SK-N-SH treated with all-trans-retinoic acid at 6 μM for 48 hours (cell line): ENCODE data around the gene RBM19.

ENCODE experiments used
- ATAC-seq: fragments of 200-7000 bp; cut with Tn5 transposase; 3 replicates; pipeline ENCODE4 v1.9.1; 2020; ENCODE audit warnings: mild to moderate bottlenecking, moderate library complexity
- ARNTL ChIP-seq: fragments of 450-650 bp; formaldehyde crosslinking; IDR thresholded peaks from 2 replicates; pipeline ENCODE4 v1.5.0; 2020; ENCODE audit warnings: low read depth, mild to moderate bottlenecking, moderate library complexity, borderline replicate concordance
- BACH2 ChIP-seq: fragments of 250-450 bp; sonication (Bioruptor Pico); IDR thresholded peaks from 2 replicates; pipeline ENCODE4 v1.9.0; 2021; ENCODE audit warnings: mild to moderate bottlenecking, borderline replicate concordance
- CSDC2 ChIP-seq: fragments of 250-450 bp; sonication (Bioruptor Pico); IDR thresholded peaks from 2 replicates; pipeline ENCODE4 v1.5.0; 2020; ENCODE audit warnings: mild to moderate bottlenecking, moderate library complexity
- GLIS3 ChIP-seq: fragments of 250-450 bp; sonication (Bioruptor Pico); IDR thresholded peaks from 2 replicates; pipeline ENCODE4 v1.5.0; 2020; ENCODE audit warnings: mild to moderate bottlenecking, moderate library complexity
- ISL1 ChIP-seq: fragments of 250-450 bp; sonication (Bioruptor Pico); IDR thresholded peaks from 2 replicates; pipeline ENCODE4 v2.1.2; 2022; ENCODE audit warnings: mild to moderate bottlenecking, moderate library complexity
- RARB ChIP-seq: fragments of 250-450 bp; sonication (Bioruptor Pico); IDR thresholded peaks from 2 replicates; pipeline ENCODE4 v1.8.0; 2021; ENCODE audit warnings: mild to moderate bottlenecking, moderate library complexity
- SNAI2 ChIP-seq: fragments of 250-450 bp; sonication (Bioruptor Pico); IDR thresholded peaks from 2 replicates; pipeline ENCODE4 v1.5.0; 2020; ENCODE audit warnings: mild to moderate bottlenecking, moderate library complexity
- TCF4 ChIP-seq: fragments of 250-450 bp; sonication (Bioruptor Pico); IDR thresholded peaks from 2 replicates; pipeline ENCODE4 v1.8.0; 2021; ENCODE audit warnings: mild to moderate bottlenecking, moderate library complexity, borderline replicate concordance
- TOX ChIP-seq: fragments of 250-450 bp; sonication (Bioruptor Pico); IDR thresholded peaks from 2 replicates; pipeline ENCODE4 v1.8.0; 2021; ENCODE audit warnings: mild to moderate bottlenecking, moderate library complexity, borderline replicate concordance
- ZC3H10 ChIP-seq: fragments of 250-450 bp; sonication (Bioruptor Pico); IDR thresholded peaks from 2 replicates; pipeline ENCODE4 v1.5.1; 2021; ENCODE audit warnings: mild to moderate bottlenecking, moderate library complexity
- ZFP3 ChIP-seq: fragments of 250-450 bp; sonication (Bioruptor Pico); IDR thresholded peaks from 2 replicates; pipeline ENCODE4 v1.5.0; 2020; ENCODE audit warnings: mild to moderate bottlenecking, moderate library complexity
- ZFP30 ChIP-seq: fragments of 450-650 bp; formaldehyde crosslinking; IDR thresholded peaks from 2 replicates; pipeline ENCODE4 v1.5.0; 2022; ENCODE audit warnings: mild to moderate bottlenecking, moderate library complexity
- ZNF565 ChIP-seq: fragments of 450-650 bp; formaldehyde crosslinking; conservative IDR thresholded peaks from 2 replicates; pipeline ENCODE4 v1.5.0; 2020; ENCODE audit warnings: low read depth, mild to moderate bottlenecking, moderate library complexity
- ZNF70 ChIP-seq: fragments of 450-650 bp; formaldehyde crosslinking; IDR thresholded peaks from 2 replicates; pipeline ENCODE4 v1.5.0; 2020; ENCODE audit warnings: mild to moderate bottlenecking, moderate library complexity
- ZNF8 ChIP-seq: fragments of 450-650 bp; formaldehyde crosslinking; IDR thresholded peaks from 2 replicates; pipeline ENCODE4 v1.5.0; 2020; ENCODE audit warnings: mild to moderate bottlenecking, moderate library complexity
- TF ChIP-seq, protein P1 (sequence below): fragments of 250-450 bp; sonication (Bioruptor Pico); IDR thresholded peaks from 2 replicates; pipeline ENCODE4 v1.5.1; 2020; ENCODE audit warnings: low read depth, mild to moderate bottlenecking, moderate library complexity
- TF ChIP-seq, protein P2 (sequence below): fragments of 250-450 bp; sonication (Bioruptor Pico); IDR thresholded peaks from 2 replicates; pipeline ENCODE4 v1.5.1; 2021; ENCODE audit warnings: mild to moderate bottlenecking, moderate library complexity
- TF ChIP-seq, protein P3 (sequence below): fragments of 250-450 bp; sonication (Bioruptor Pico); IDR thresholded peaks from 2 replicates; pipeline ENCODE4 v1.5.0; 2020; ENCODE audit warnings: mild to moderate bottlenecking, moderate library complexity
- TF ChIP-seq, protein P4 (sequence below): fragments of 250-450 bp; sonication (Bioruptor Pico); IDR thresholded peaks from 2 replicates; pipeline ENCODE4 v1.8.0; 2020; ENCODE audit warnings: mild to moderate bottlenecking, moderate library complexity, borderline replicate concordance
- TF ChIP-seq, protein P5 (sequence below): fragments of 250-450 bp; sonication (Bioruptor Pico); IDR thresholded peaks from 2 replicates; pipeline ENCODE4 v1.8.0; 2021; ENCODE audit warnings: low read depth, mild to moderate bottlenecking, moderate library complexity, borderline replicate concordance

RBM19 gene

DNA sequence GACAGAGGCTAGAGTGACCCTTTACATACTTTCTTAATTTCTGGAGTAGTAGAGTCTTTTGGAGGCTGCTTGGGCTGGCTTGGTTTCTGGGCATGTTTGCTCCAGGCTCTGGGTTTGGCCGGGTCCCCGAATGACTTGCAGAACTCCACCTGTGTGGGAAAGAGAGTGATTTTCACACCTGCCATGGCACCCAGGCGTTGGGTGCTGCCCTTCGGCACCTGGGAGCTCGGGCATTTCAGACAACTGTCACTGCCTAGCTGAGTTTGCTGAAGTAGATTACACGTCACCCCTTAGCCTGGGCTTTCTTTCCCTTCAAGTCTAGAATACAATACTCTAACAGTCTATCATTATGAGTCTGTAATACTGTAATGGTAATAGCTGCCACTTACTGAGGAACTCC, 6.1 kb downstream of the RBM19 start (continued):
- TF ChIP-seq, protein P1, sequence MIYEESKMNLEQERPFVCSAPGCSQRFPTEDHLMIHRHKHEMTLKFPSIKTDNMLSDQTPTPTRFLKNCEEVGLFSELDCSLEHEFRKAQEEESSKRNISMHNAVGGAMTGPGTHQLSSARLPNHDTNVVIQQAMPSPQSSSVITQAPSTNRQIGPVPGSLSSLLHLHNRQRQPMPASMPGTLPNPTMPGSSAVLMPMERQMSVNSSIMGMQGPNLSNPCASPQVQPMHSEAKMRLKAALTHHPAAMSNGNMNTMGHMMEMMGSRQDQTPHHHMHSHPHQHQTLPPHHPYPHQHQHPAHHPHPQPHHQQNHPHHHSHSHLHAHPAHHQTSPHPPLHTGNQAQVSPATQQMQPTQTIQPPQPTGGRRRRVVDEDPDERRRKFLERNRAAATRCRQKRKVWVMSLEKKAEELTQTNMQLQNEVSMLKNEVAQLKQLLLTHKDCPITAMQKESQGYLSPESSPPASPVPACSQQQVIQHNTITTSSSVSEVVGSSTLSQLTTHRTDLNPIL (CRISPR knock-in tag), result no peak
- TF ChIP-seq BACH2 (CRISPR knock-in tag), result no peak
- TF ChIP-seq ZNF8, result no peak
- no peak for TF ChIP-seq TOX (CRISPR knock-in tag)
- TF ChIP-seq TCF4 (CRISPR knock-in tag), result no peak

DNA sequence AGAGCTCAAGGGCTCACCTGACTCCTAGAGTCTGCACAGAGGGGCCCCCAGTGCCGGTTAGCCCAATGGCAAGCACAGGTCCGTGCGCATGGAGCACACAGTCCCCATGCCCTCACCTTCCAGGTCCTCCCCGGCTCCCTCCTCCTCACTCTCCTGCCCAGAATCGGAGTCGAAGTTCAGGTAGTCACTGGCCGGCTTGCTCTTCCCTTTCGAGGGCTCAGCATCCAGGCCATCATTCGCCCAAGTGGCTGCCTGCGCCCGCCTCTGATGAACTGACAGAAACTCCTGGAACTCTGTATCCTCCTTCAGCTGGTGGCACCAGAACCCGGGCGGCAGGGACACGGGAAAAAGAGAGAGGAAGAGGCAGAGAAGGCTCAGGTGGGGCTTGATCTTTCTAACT, 7.0 kb downstream of the RBM19 start:
- no peak for ATAC-seq
- TF ChIP-seq, protein P2, sequence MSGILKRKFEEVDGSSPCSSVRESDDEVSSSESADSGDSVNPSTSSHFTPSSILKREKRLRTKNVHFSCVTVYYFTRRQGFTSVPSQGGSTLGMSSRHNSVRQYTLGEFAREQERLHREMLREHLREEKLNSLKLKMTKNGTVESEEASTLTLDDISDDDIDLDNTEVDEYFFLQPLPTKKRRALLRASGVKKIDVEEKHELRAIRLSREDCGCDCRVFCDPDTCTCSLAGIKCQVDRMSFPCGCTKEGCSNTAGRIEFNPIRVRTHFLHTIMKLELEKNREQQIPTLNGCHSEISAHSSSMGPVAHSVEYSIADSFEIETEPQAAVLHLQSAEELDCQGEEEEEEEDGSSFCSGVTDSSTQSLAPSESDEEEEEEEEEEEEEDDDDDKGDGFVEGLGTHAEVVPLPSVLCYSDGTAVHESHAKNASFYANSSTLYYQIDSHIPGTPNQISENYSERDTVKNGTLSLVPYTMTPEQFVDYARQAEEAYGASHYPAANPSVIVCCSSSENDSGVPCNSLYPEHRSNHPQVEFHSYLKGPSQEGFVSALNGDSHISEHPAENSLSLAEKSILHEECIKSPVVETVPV, result no peak
- TF ChIP-seq ISL1 (no peak), ARNTL (CRISPR knock-in tag) (no peak), ZFP3 (CRISPR knock-in tag) (no peak), ZNF565 (CRISPR knock-in tag) (no peak), TOX (CRISPR knock-in tag) (no peak), TCF4 (CRISPR knock-in tag) (no peak), CSDC2 (CRISPR knock-in tag) (no peak)
- TF ChIP-seq, protein P1 (CRISPR knock-in tag), result no peak
- TF ChIP-seq, protein P3, sequence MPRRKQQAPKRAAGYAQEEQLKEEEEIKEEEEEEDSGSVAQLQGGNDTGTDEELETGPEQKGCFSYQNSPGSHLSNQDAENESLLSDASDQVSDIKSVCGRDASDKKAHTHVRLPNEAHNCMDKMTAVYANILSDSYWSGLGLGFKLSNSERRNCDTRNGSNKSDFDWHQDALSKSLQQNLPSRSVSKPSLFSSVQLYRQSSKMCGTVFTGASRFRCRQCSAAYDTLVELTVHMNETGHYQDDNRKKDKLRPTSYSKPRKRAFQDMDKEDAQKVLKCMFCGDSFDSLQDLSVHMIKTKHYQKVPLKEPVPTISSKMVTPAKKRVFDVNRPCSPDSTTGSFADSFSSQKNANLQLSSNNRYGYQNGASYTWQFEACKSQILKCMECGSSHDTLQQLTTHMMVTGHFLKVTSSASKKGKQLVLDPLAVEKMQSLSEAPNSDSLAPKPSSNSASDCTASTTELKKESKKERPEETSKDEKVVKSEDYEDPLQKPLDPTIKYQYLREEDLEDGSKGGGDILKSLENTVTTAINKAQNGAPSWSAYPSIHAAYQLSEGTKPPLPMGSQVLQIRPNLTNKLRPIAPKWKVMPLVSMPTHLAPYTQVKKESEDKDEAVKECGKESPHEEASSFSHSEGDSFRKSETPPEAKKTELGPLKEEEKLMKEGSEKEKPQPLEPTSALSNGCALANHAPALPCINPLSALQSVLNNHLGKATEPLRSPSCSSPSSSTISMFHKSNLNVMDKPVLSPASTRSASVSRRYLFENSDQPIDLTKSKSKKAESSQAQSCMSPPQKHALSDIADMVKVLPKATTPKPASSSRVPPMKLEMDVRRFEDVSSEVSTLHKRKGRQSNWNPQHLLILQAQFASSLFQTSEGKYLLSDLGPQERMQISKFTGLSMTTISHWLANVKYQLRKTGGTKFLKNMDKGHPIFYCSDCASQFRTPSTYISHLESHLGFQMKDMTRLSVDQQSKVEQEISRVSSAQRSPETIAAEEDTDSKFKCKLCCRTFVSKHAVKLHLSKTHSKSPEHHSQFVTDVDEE (CRISPR knock-in tag), result no peak

DNA sequence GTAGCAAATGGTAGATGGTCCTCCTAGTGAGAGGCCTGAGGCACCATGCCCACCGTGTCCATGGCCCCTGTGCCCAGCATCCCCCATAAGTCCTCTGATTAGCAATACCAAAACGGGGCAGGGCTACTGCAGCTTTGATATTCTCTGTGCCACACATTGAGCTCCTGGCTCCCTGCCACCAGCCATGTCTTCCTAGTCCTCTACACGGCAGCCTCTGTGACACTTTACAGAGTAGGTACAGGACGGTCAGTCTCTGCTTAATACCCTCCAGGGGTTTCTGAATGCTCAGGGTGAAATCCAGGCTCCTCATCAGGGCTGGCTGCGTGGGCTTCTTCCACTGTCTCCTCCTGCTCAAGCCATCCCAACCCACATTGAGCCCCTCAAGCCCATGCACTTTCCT, 8.0 kb downstream of the RBM19 start:
- no peak for ATAC-seq
- no peak for TF ChIP-seq ZNF70 (CRISPR knock-in tag)
- no peak for TF ChIP-seq ZFP30 (CRISPR knock-in tag)
- TF ChIP-seq ARNTL (CRISPR knock-in tag), result no peak
- TF ChIP-seq SNAI2, result no peak
- TF ChIP-seq, protein P3 (CRISPR knock-in tag), result no peak
- no peak for TF ChIP-seq BACH2 (CRISPR knock-in tag)
- no peak for TF ChIP-seq ZNF565 (CRISPR knock-in tag)
- no peak for TF ChIP-seq CSDC2 (CRISPR knock-in tag)
- TF ChIP-seq ZC3H10 (CRISPR knock-in tag), result no peak
- no peak for TF ChIP-seq RARB (CRISPR knock-in tag)
- no peak for TF ChIP-seq GLIS3 (CRISPR knock-in tag)
- TF ChIP-seq, protein P4, sequence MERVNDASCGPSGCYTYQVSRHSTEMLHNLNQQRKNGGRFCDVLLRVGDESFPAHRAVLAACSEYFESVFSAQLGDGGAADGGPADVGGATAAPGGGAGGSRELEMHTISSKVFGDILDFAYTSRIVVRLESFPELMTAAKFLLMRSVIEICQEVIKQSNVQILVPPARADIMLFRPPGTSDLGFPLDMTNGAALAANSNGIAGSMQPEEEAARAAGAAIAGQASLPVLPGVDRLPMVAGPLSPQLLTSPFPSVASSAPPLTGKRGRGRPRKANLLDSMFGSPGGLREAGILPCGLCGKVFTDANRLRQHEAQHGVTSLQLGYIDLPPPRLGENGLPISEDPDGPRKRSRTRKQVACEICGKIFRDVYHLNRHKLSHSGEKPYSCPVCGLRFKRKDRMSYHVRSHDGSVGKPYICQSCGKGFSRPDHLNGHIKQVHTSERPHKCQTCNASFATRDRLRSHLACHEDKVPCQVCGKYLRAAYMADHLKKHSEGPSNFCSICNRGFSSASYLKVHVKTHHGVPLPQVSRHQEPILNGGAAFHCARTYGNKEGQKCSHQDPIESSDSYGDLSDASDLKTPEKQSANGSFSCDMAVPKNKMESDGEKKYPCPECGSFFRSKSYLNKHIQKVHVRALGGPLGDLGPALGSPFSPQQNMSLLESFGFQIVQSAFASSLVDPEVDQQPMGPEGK (CRISPR knock-in tag), result no peak
- TF ChIP-seq ZNF8, result no peak
- no peak for TF ChIP-seq TOX (CRISPR knock-in tag)
- TF ChIP-seq, protein P5, sequence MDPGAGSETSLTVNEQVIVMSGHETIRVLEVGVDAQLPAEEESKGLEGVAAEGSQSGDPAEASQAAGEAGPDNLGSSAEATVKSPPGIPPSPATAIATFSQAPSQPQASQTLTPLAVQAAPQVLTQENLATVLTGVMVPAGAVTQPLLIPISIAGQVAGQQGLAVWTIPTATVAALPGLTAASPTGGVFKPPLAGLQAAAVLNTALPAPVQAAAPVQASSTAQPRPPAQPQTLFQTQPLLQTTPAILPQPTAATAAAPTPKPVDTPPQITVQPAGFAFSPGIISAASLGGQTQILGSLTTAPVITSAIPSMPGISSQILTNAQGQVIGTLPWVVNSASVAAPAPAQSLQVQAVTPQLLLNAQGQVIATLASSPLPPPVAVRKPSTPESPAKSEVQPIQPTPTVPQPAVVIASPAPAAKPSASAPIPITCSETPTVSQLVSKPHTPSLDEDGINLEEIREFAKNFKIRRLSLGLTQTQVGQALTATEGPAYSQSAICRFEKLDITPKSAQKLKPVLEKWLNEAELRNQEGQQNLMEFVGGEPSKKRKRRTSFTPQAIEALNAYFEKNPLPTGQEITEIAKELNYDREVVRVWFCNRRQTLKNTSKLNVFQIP (CRISPR knock-in tag), result no peak
